Prostate gland (tissue), 2 donors: ENCODE measurements around the gene TBX3. TPM values are rescaled to one million over a fixed set of nuclear protein-coding genes. Genes with fewer than 3 reads are reported as not detected.

Experiments used
- DNase-seq: peaks from one replicate; pipeline ENCODE4 v3.0.0-alpha.2; 2019; ENCODE audit warnings: low spot score
- H3K27ac ChIP-seq, 2 donors: fragments of 200-600 bp; sonication (generic); 2 replicates each; pipeline ENCODE4 v1.5.1; 2017 to 2019
- H3K27me3 ChIP-seq: fragments of 200-600 bp; sonication (generic); replicated peaks from 2 replicates; pipeline ENCODE4 v1.5.1; 2019; ENCODE audit not compliant: insufficient read depth
- H3K36me3 ChIP-seq, 2 donors: fragments of 200-600 bp; sonication (generic); 1 replicate in 1 of 2; 2 replicates in 1 of 2; pipeline versions ENCODE4 v1.5.1 to v1.8.1; 2017 to 2019
- H3K4me1 ChIP-seq: fragments of 200-600 bp; sonication (generic); replicated peaks from 2 replicates; pipeline ENCODE4 v1.5.1; 2019
- H3K4me3 ChIP-seq, 2 donors: fragments of 200-600 bp; sonication (generic); 2 replicates each; pipeline ENCODE4 v1.5.1; 2017 to 2019
- H3K9me3 ChIP-seq: fragments of 200-600 bp; sonication (generic); 2 replicates; pipeline ENCODE4 v1.5.1; 2017
- POLR2A ChIP-seq: fragments of 450-650 bp; IDR thresholded peaks from one replicate; pipeline ENCODE4 v1.6.1; 2016; ENCODE audit warnings: antibody characterized with exemption, mild to moderate bottlenecking
- POLR2AphosphoS5 ChIP-seq: sonication (generic); formaldehyde crosslinking; IDR thresholded peaks from one replicate; pipeline ENCODE4 v1.6.1; 2017; ENCODE audit warnings: antibody characterized with exemption
- WGBS: methylation state at CpG from one replicate; pipeline ENCODE4 v1.1.5; 2018; 5-methylcytosine and 5-hydroxymethylcytosine counted together
- intact Hi-C: fragments of 100-400 bp; cut with DNase I; formaldehyde crosslinking; loops from one replicate; pipeline ENCODE4 v1.14.2; 2022
- total RNA-seq, 2 donors: library from RNA; depleted of rRNA; stranded (reverse); fragments of >200 nt; gene quantifications; one replicate each; pipeline ENCODE4 v1.1.0, GENCODE V29; 2016
- TF ChIP-seq, protein P1 (sequence below), 4 experiments: fragments of 200-600 bp in 2 of 4; fragments of 450-650 bp in 2 of 4; sonication (generic) in 2 of 4; IDR thresholded peaks; 1 replicate in 3 of 4; 2 replicates in 1 of 4; pipeline ENCODE4 v1.5.1; 2016 to 2019; ENCODE audit warnings: antibody characterized with exemption in 4 of 4, mild to moderate bottlenecking in 2 of 4, moderate library complexity in 2 of 4

TBX3 gene
- total RNA-seq, 2 donors from 2014 or later: 155 to 259 TPM

DNA sequence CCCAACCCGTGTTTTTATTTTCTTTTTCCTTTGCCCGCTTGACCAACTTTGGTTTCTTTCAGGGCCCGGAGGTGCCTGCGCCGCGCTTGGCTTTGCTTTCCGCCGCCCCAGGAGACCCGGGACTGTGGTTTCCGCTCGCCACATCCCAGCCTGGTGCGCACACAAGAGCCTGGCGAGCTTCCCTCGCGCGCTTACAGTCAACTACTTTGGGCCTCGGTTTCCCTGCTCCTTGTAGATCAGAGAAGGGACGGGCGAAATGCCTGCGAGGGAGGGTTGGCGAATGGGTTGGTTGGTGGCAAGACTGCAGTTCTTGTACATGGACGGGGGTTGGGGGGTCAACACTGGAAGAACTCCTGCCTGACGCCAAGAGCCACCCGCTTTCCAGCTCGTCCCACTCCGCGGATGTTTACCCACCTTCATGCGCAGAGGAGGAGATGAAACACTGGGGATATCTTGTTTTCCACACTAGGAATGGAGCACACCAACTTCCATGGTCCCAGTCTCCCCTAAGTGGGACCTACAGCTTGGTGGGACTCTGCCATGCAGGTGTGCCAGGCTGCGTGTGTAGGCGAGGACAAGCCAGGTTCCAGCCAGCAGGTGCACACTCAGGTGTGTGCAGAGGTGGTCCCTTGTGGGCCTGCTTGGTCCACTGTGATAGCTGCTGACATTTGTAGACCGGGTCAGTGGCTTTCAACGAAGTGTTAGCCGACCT is 16.6 kb upstream of the TBX3 start:
- intact Hi-C loops: no loop called here
- DNase-seq: no peak
- TF ChIP-seq, protein P1, sequence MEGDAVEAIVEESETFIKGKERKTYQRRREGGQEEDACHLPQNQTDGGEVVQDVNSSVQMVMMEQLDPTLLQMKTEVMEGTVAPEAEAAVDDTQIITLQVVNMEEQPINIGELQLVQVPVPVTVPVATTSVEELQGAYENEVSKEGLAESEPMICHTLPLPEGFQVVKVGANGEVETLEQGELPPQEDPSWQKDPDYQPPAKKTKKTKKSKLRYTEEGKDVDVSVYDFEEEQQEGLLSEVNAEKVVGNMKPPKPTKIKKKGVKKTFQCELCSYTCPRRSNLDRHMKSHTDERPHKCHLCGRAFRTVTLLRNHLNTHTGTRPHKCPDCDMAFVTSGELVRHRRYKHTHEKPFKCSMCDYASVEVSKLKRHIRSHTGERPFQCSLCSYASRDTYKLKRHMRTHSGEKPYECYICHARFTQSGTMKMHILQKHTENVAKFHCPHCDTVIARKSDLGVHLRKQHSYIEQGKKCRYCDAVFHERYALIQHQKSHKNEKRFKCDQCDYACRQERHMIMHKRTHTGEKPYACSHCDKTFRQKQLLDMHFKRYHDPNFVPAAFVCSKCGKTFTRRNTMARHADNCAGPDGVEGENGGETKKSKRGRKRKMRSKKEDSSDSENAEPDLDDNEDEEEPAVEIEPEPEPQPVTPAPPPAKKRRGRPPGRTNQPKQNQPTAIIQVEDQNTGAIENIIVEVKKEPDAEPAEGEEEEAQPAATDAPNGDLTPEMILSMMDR (IDR thresholded peaks at IDR 0.05): no peak
- TF ChIP-seq POLR2AphosphoS5 (no peak), POLR2A (no peak)
- Histone ChIP-seq H3K9me3 (no peaks in the 10 kb centered on the region), H3K36me3 (no peaks in the 10 kb centered on the region), H3K4me1 (peaks cover 4% of the 10 kb centered on the region), H3K4me3 (no peak overlapping the region), H3K27me3 (no peaks in the 10 kb centered on the region), H3K27ac (no peak overlapping the region)
- 80% methylated on average over 33 of the region's 33 CpGs for WGBS

DNA sequence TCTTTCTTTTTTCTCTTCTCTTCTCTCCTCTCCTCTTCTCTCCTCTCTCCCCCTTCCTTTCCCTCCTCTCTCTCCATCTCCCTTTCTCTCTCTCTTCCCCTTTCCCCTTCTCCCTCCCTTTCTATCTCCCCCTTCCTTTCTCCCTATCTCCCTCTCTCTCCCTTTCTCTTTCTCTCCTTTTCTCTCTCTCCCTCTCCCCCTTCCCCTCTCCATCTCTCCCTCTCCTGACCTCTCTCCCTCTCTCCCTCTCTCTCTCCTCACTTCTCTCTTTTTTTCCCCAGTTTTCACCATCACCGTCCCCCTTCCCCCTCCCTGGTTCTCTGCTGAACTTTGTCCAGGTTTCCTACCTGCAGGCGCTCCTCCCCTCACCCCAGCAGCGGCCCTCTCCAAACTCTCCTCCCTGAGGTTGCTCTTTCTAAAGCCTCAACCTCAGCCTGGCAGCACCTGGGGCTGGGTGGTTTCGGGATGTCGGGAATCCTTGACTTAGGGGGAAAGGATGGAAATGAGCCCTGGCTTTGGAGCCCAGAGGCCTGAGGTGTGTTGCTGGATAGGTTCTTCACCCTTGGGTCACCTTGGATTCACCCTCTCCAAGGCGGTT is 14.7 kb upstream of the TBX3 start:
- Histone ChIP-seq H3K4me1 (peaks cover 12% of the 10 kb centered on the region), H3K4me3 (peak overlapping the region; percentile 32 to 39), H3K27ac (peak overlapping the region; percentile 43 to 60), H3K9me3 (no peaks in the 10 kb centered on the region), H3K36me3 (no peaks in the 10 kb centered on the region), H3K27me3 (no peaks in the 10 kb centered on the region)
- intact Hi-C loops: loop anchor here (5.0 to 10.0 kb wide), 2 partner anchors 39 to 616 kb away; no protein-coding TSS in a partner anchor
- TF ChIP-seq, protein P1 (IDR thresholded peaks at IDR 0.05): no peak
- TF ChIP-seq POLR2A (no peak), POLR2AphosphoS5 (no peak)
- DNase-seq: no peak
- 38% methylated on average over 6 of the region's 6 CpGs for WGBS

DNA sequence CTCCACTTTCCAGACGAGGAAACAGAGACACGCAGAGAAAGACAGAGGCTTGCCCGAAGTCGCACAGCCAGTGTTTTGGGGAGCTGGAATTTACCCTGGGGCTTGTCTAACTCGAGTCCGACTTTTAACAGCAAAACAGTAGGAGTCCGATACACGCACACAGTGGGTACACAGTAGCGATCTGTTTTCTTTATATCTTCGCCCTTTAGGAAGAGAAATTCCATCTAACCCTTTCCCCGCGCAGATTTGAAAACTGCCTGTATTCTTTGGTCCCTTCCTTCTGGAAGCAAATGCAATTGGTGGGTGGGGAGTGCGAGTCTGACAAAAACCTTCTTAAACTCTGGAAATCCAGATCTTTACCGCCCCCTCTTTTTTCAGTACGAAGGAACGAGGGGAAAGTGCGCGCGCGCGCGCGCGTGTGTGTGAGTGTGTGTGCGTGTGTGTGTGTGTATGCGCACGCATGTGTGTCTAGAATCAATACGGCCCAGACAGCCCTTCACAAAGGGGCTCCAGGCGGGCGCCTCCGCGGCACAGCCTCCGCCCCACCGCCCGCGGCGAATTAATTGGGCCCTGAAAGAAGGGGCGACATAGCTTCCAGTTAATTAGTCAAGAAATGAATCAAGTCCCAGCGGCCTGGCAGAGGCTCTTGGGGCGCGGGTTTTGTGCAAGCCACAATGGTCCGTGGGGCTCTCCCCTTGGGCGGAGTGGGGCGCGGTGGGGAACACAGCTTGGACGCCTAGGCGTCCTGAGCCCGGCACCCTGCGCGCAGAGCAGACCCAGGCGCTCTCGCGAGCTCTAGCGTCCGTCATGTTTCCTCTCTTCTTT is 14.0 kb upstream of the TBX3 start:
- Histone ChIP-seq H3K4me3 (peak overlapping the region; percentile 32 to 39), H3K36me3 (no peaks in the 10 kb centered on the region), H3K4me1 (peaks cover 12% of the 10 kb centered on the region), H3K27me3 (no peaks in the 10 kb centered on the region), H3K9me3 (no peaks in the 10 kb centered on the region), H3K27ac (peak overlapping the region; percentile 43 to 60)
- TF ChIP-seq POLR2A (no peak), POLR2AphosphoS5 (no peak)
- TF ChIP-seq, protein P1 (IDR thresholded peaks at IDR 0.05): no peak
- DNase-seq: no peak
- 16% methylated on average over 55 of the region's 55 CpGs for WGBS
- intact Hi-C loops: loop anchor here (5.0 to 10.0 kb wide), 2 partner anchors 39 to 617 kb away; no protein-coding TSS in a partner anchor

DNA sequence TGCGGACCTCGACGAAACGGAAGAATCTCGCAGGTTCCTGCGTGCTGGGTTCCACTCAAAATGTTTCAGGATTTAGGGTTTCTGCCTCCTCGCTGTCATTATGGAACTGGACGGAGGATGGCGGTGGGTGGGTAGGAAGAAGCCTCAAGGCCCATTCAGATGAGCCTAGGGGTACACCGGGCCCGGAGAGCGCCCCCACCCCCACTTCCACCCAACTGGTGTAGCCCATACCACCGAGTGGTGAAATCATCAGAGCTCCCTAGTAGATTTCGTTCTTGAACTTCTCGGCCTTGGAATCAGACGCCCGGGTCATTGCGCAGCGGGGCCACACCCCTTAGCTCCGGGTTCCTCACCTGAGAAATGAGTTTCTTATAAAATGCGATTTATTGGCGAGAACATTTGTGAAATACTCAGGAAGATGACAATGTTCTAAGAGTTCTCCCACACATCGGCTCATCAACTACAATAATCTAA is 13.3 kb upstream of the TBX3 start:
- no peak overlapping the region for H3K4me3 ChIP-seq
- no peaks in the 10 kb centered on the region for H3K36me3 ChIP-seq
- DNase-seq: no peak
- H3K27ac ChIP-seq: no peak overlapping the region
- peaks cover 12% of the 10 kb centered on the region for H3K4me1 ChIP-seq
- H3K9me3 ChIP-seq: no peaks in the 10 kb centered on the region
- intact Hi-C loops: loop anchor here (5.0 to 10.0 kb wide), 2 partner anchors 40 to 618 kb away; no protein-coding TSS in a partner anchor
- no peaks in the 10 kb centered on the region for H3K27me3 ChIP-seq
- TF ChIP-seq, protein P1 (IDR thresholded peaks at IDR 0.05): no peak
- TF ChIP-seq POLR2A: no peak
- WGBS: 87% methylated on average over 23 of the region's 23 CpGs
